IPS-18a (cell line): ENCODE data around the gene PCDHA1.
"Not testable (repeated sequence)": the region's sequence is repeated elsewhere in the genome, so short reads cannot be mapped to it uniquely, and the experiment has no call there.

Experiments
- H3K27ac ChIP-seq: one replicate; pipeline ENCODE4 v1.5.1; 2013; ENCODE audit warnings: low read length
- H3K27me3 ChIP-seq: one replicate; pipeline ENCODE4 v1.6.1; 2013; ENCODE audit warnings: mild to moderate bottlenecking, low read length; ENCODE audit not compliant: control insufficient read depth, insufficient read depth
- H3K36me3 ChIP-seq: one replicate; pipeline ENCODE4 v1.6.1; 2013; ENCODE audit warnings: low read depth, low read length; ENCODE audit not compliant: control insufficient read depth
- H3K4me1 ChIP-seq: one replicate; pipeline ENCODE4 v1.6.1; 2013; ENCODE audit warnings: low read depth, low read length; ENCODE audit not compliant: control insufficient read depth
- H3K4me3 ChIP-seq: one replicate; pipeline ENCODE4 v1.5.1; 2013; ENCODE audit warnings: low read length
- H3K9ac ChIP-seq: one replicate; pipeline ENCODE4 v1.6.1; 2013; ENCODE audit warnings: mild to moderate bottlenecking, low read length, moderate library complexity
- H3K9me3 ChIP-seq: one replicate; pipeline ENCODE4 v1.6.1; 2013; ENCODE audit warnings: low read depth, low read length; ENCODE audit not compliant: control insufficient read depth

Gene PCDHA1

GRCh38 chr5:140785905-140786686 is at the start of gene PCDHA1:
PCDHA1 (plus strand) TSS chr5:140786140.
- Histone ChIP-seq H3K9me3 (peaks cover 31% of the 10 kb centered on the region), H3K9ac (no peak within 1 kb of the TSS), H3K27ac (no peak within 1 kb of the TSS), H3K4me3 (no peak within 1 kb of the TSS), H3K27me3 (no peaks in the 10 kb centered on the region), H3K4me1 (no peaks in the 10 kb centered on the region), H3K36me3 (no peaks in the 10 kb centered on the region)

- H3K9me3 ChIP-seq, result peaks cover 16% of the 10 kb centered on the region
- H3K27ac ChIP-seq, result no peak overlapping the region
- no peaks in the 10 kb centered on the region for H3K4me1 ChIP-seq
- no peak overlapping the region for H3K4me3 ChIP-seq
- no peak overlapping the region for H3K9ac ChIP-seq
- no peaks in the 10 kb centered on the region for H3K27me3 ChIP-seq
- H3K36me3 ChIP-seq, result no peaks in the 10 kb centered on the region
These were observed 48.5 kb upstream of the PCDHA1 start for GRCh38 chr5:140737486-140737885.

DNA sequence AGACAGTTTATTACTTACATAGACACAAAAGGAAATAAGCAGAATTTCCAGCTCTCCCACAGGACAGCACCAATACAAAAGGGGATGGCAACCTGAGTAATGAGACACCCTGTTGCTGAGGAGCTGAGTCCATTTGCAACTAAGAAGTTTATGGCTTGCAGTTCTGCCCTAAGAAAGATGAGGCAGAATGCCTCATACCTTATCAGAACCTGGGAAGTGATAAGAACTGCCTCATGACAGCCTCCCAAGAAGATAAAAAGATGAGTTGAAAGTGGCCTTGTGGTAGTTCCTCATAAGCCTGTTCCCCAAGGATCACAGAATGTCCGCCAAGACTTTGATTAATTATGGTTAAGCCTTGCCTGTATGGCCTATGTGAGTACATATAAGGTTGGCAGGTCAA is 44.0 kb upstream of the PCDHA1 start:
- Histone ChIP-seq H3K9ac (no peak overlapping the region), H3K36me3 (no peaks in the 10 kb centered on the region), H3K4me1 (no peaks in the 10 kb centered on the region), H3K27ac (no peak overlapping the region), H3K27me3 (no peaks in the 10 kb centered on the region), H3K4me3 (no peak overlapping the region), H3K9me3 (peaks cover 9% of the 10 kb centered on the region)

DNA sequence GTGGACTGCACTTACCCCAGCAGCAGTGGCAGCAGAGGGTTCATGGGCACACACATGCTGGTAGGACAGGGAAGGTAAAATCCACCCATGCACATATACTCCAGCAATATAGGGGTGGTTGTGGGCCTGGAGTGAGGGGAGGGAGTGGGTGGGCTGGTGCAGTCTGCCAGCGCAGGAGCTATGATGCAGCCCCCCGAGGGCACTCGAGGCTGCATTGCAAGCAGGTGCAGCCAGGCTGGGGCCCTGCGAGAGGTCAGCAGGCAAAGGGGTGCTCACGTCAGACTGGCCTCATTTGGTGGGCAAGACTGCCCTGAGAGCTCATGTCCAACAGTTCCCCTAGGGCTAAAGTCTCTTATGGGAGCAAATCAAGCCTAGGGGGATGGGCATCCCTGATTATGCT is 32.4 kb upstream of the PCDHA1 start:
- Histone ChIP-seq H3K9ac (no peak overlapping the region), H3K9me3 (peaks cover 46% of the 10 kb centered on the region), H3K27me3 (no peaks in the 10 kb centered on the region), H3K4me1 (no peaks in the 10 kb centered on the region), H3K4me3 (no peak overlapping the region), H3K27ac (no peak overlapping the region), H3K36me3 (no peaks in the 10 kb centered on the region)

DNA sequence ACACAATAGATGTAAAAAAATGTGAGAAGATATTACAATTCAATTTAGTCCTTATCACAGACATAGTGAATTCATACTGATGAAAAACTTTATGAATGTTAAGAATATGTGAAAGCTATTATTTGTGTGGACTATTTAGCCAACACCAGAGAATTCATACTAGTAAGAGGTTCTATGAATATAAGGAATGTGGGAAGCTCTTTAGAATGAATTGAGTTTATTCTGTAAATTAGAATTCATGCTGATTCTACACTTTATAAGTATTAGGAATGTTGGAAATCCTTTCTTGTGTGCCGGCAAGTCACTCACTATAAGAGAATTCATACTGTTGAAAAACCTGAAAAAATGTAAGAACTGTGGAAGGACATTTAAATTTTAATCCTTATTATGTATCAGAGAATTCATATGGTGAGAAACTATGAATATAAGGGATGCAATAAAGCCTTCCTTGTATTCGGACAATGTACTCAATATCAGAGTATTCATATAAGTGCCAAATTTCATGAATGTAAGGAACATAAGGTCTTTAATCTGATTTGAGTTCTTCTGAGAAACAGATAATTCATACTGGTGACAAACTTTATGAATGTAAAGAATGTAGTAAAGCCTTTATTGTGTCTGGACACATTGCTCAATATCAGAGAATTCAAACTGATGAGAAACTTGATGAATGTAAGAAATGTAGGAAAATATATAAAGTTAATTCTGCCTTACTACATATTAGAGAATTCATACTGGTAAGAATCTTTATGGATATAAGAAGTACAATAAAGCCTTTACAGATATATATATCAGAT is 21.6 kb upstream of the PCDHA1 start:
- no peak overlapping the region for H3K4me3 ChIP-seq
- H3K27me3 ChIP-seq, result no peaks in the 10 kb centered on the region
- H3K27ac ChIP-seq, result no peak overlapping the region
- H3K9ac ChIP-seq, result no peak overlapping the region
- no peaks in the 10 kb centered on the region for H3K36me3 ChIP-seq
- H3K9me3 ChIP-seq, result peaks cover 66% of the 10 kb centered on the region
- no peaks in the 10 kb centered on the region for H3K4me1 ChIP-seq

DNA sequence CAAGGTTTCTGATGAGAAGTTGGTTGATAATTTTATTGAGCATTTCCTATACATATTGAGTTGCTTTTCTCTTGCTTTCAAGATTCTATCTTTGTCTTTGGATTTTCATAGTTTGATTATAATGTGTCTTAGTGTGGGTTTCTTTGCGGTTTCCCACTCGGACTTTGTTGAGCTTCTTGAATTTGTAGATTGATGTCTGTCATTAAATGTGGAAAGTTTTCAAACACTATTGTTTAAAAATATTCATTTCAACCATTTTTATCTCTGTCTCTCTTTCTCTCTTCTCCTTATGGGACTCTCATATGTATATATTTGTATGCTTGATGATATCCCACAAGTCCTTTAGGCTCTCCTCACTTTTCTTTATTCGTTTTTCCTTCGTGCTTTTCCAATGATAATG is 18.5 kb upstream of the PCDHA1 start:
- Histone ChIP-seq H3K27me3 (no peaks in the 10 kb centered on the region), H3K9me3 (peaks cover 65% of the 10 kb centered on the region), H3K36me3 (no peaks in the 10 kb centered on the region), H3K4me1 (no peaks in the 10 kb centered on the region), H3K4me3 (no peak overlapping the region), H3K27ac (no peak overlapping the region), H3K9ac (no peak overlapping the region)

DNA sequence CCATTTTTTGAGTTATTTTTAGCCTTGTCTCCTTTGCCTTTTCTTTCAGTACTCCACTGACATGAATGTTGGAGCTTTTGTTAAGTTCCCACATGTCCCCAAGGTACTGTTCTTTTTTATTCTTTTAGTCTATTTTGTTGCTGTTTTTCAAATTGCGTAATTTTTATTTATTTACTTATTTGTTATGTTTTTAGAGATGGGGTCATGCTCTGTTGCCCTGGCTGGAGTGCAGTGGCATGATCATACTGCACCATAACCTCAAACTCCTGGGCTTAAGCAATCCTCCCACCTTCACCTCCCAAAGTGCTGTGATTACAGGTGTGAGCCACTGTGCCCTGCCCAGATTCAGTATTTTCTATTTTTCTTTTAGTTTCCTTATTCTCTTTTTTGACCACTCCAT is 5.4 kb upstream of the PCDHA1 start:
- Histone ChIP-seq H3K4me3 (no peak overlapping the region), H3K4me1 (no peaks in the 10 kb centered on the region), H3K27me3 (no peaks in the 10 kb centered on the region), H3K27ac (no peak overlapping the region), H3K36me3 (no peaks in the 10 kb centered on the region), H3K9me3 (peaks cover 33% of the 10 kb centered on the region), H3K9ac (no peak overlapping the region)

DNA sequence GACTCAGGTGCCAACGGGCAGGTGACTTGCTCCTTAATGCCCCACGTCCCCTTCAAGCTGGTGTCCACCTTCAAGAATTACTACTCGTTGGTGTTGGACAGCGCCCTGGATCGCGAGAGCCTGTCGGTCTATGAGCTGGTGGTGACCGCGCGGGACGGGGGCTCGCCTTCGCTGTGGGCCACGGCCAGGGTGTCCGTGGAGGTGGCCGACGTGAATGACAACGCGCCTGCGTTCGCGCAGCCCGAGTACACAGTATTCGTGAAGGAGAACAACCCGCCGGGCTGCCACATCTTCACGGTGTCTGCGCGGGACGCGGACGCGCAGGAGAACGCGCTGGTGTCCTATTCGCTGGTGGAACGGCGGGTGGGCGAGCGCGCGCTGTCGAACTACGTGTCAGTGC is 1.5 kb downstream of the PCDHA1 start:
- H3K27ac ChIP-seq, H3K4me1 ChIP-seq, H3K36me3 ChIP-seq, H3K4me3 ChIP-seq, H3K27me3 ChIP-seq, H3K9ac ChIP-seq: not testable (repeated sequence)
- peaks cover 27% of the 10 kb centered on the region for H3K9me3 ChIP-seq

- not testable (repeated sequence) for H3K4me3 ChIP-seq, H3K9ac ChIP-seq, H3K36me3 ChIP-seq, H3K4me1 ChIP-seq, H3K27me3 ChIP-seq, H3K27ac ChIP-seq
- peaks cover 32% of the 10 kb centered on the region for H3K9me3 ChIP-seq
These were observed 2.0 kb downstream of the PCDHA1 start for GRCh38 chr5:140787849-140788504.

DNA sequence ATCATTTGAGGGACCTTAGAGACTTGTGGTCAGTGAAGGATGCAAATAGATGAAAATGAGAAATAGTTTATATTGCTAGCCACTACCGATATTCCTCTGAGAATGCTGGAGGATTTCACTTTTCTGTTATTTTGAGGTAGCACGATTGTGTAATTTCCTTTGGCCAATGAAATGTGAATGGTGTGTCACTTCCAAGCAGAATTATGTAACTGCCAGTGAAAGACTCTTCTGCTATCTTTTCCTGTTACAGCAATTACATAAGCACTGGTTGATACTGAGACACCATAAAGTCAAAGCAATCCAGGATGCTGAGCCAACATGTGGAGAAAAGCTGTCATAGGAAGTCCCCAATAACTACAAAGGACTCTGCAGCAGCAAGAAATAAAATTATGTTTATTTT is 5.1 kb downstream of the PCDHA1 start:
- Histone ChIP-seq H3K9ac (no peak overlapping the region), H3K4me3 (no peak overlapping the region), H3K27ac (no peak overlapping the region), H3K27me3 (no peaks in the 10 kb centered on the region), H3K9me3 (peaks cover 36% of the 10 kb centered on the region), H3K36me3 (no peaks in the 10 kb centered on the region), H3K4me1 (no peaks in the 10 kb centered on the region)

- no peaks in the 10 kb centered on the region for H3K36me3 ChIP-seq
- no peaks in the 10 kb centered on the region for H3K27me3 ChIP-seq
- no peaks in the 10 kb centered on the region for H3K4me1 ChIP-seq
- peaks cover 23% of the 10 kb centered on the region for H3K9me3 ChIP-seq
- H3K4me3 ChIP-seq, result no peak within 1 kb of the TSS
- no peak within 1 kb of the TSS for H3K9ac ChIP-seq
- no peak within 1 kb of the TSS for H3K27ac ChIP-seq
These were observed 8.8 kb downstream of the PCDHA1 start, which contains the start of gene PCDHA2 for GRCh38 chr5:140794595-140795258. PCDHA2 (plus strand) TSS chr5:140794852.
